Loucy (cell line): Measurements from ENCODE around the gene SRGAP2C.
"Not testable (repeated sequence)": the region's sequence is repeated elsewhere in the genome, so short reads cannot be mapped to it uniquely, and the experiment has no call there.

Experiments
- EZH2phosphoT487 ChIP-seq: fragments of 200-600 bp; IDR thresholded peaks from 2 replicates; pipeline ENCODE4 v1.6.1; 2018; ENCODE audit warnings: antibody characterized with exemption, mild to moderate bottlenecking, moderate library complexity, borderline replicate concordance
- TF ChIP-seq, protein P1 (sequence below): fragments of 200-600 bp; sonication (generic); conservative IDR thresholded peaks from 2 replicates; pipeline ENCODE4 v1.5.1; 2014; ENCODE audit warnings: mild to moderate bottlenecking, antibody characterized with exemption, low read length

DNA sequence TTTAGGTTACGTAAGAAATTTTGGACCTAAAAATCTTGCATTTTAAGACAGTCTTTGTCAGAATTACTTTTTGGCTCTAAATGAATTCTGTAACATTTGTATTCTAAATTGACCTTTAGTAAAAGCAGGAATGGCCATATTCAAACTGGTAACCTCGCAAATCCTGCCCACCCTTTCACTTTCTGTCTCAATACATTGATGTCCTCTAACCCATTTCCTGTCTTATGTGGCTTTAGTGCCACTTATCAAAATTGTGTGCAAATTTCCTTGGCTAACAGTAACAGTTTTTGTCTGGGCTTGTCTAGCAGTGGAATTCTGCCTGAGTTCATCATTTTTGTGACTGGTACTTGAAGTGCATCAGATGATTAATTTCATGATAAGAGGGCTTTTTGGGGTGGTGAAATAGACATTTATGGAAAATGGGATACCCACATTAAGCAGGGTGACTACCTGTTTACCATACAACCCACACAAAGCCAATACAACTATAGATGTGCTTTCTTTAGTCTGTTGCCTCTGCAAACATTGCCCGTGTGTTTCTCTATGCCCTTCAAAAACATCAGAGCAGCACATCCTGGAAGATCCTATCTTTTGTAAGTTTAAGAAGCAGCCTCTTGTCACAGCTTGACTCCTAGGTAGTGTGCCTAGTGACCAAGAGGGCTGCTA, 205.3 kb downstream of the SRGAP2C start:
- TF ChIP-seq, protein P1, sequence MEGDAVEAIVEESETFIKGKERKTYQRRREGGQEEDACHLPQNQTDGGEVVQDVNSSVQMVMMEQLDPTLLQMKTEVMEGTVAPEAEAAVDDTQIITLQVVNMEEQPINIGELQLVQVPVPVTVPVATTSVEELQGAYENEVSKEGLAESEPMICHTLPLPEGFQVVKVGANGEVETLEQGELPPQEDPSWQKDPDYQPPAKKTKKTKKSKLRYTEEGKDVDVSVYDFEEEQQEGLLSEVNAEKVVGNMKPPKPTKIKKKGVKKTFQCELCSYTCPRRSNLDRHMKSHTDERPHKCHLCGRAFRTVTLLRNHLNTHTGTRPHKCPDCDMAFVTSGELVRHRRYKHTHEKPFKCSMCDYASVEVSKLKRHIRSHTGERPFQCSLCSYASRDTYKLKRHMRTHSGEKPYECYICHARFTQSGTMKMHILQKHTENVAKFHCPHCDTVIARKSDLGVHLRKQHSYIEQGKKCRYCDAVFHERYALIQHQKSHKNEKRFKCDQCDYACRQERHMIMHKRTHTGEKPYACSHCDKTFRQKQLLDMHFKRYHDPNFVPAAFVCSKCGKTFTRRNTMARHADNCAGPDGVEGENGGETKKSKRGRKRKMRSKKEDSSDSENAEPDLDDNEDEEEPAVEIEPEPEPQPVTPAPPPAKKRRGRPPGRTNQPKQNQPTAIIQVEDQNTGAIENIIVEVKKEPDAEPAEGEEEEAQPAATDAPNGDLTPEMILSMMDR = not testable (repeated sequence)
- not testable (repeated sequence) for TF ChIP-seq EZH2phosphoT487
